Uterus (tissue), 4 donors: Measurements from ENCODE around the gene CPLANE1. TPM values are rescaled to one million over a fixed set of nuclear protein-coding genes. Genes with fewer than 3 reads are reported as not detected.

Experiments
- DNase-seq, 2 donors: peaks; one replicate each; pipeline ENCODE4 v3.0.0-alpha.2; 2019 to 2020
- H3K27ac ChIP-seq, 2 donors: fragments of 200-600 bp; sonication (generic); 1 replicate in 1 of 2; 2 replicates in 1 of 2; pipeline ENCODE4 v1.5.1; 2016 to 2018
- H3K27me3 ChIP-seq, 2 donors: fragments of 200-600 bp; sonication (generic); one replicate each; pipeline ENCODE4 v1.5.1; 2018 to 2019; ENCODE audit warnings: control low read depth in 1 of 2
- H3K36me3 ChIP-seq, 2 donors: fragments of 200-600 bp; sonication (generic); one replicate each; pipeline ENCODE4 v1.5.1; 2019; ENCODE audit warnings: control low read depth in 1 of 2
- H3K4me1 ChIP-seq, 2 donors: fragments of 200-600 bp; sonication (generic); one replicate each; pipeline ENCODE4 v1.5.1; 2018 to 2019; ENCODE audit warnings: control low read depth in 1 of 2
- H3K4me3 ChIP-seq, 2 donors: fragments of 200-600 bp; sonication (generic); 1 replicate in 1 of 2; 2 replicates in 1 of 2; pipeline ENCODE4 v1.5.1; 2018 to 2019; ENCODE audit warnings: mild to moderate bottlenecking in 1 of 2
- H3K9me3 ChIP-seq, 2 donors: fragments of 200-600 bp; sonication (generic); one replicate each; pipeline ENCODE4 v1.5.1; 2019; ENCODE audit warnings: control low read depth in 1 of 2
- CTCF ChIP-seq, 4 experiments: fragments of 200-600 bp in 2 of 4; fragments of 450-650 bp in 2 of 4; sonication (generic) in 2 of 4; IDR thresholded peaks; one replicate each; pipeline ENCODE4 v1.5.1; 2016 to 2019; ENCODE audit warnings: antibody characterized with exemption in 4 of 4, mild to moderate bottlenecking in 2 of 4, moderate library complexity in 1 of 4
- POLR2A ChIP-seq, 2 donors: fragments of 450-650 bp; IDR thresholded peaks; one replicate each; pipeline ENCODE4 v1.6.1; 2016; ENCODE audit warnings: antibody characterized with exemption in 2 of 2, mild to moderate bottlenecking in 1 of 2, moderate library complexity in 1 of 2
- intact Hi-C: fragments of 100-400 bp; cut with DNase I; formaldehyde crosslinking; loops from one replicate; pipeline ENCODE4 v1.15.1; 2023; ENCODE audit warnings: low total_unique reads
- total RNA-seq, 4 donors: library from RNA; depleted of rRNA in 3 of 4; stranded (reverse); fragments of >200 nt in 3 of 4; gene quantifications; one replicate each; pipeline versions ENCODE4 v1.1.0 to v1.2.4, GENCODE V29; 2014 to 2023
- donor health status: DM: yes; HTN: yes; CAD: no.

CPLANE1 gene
- total RNA-seq, 4 donors from 2014 or later: 22.4 to 68.2 (median 35.9) TPM

DNA sequence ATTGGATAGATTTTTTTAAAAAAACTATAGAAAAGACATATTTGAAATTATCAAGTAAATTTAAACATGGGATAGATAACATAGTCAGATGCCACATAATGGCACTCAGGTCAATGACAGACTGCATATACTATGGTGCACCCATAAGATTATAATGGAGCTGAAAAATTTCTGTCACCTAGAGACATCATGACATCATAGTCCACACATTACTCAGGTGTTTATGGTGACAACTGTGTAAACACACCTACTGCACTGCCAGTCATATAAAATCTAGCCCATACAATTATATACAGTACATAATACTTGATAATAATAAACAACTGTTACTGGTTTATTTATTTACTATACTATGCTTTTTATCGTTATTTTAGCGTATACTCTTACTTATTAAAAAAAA lies 58.6 kb downstream of the CPLANE1 start:
- intact Hi-C loops: no loop called here
- Histone ChIP-seq H3K36me3 (peaks cover 0 to 5% of the 10 kb centered on the region in 2 donors), H3K4me1 (no peaks in the 10 kb centered on the region), H3K9me3 (no peaks in the 10 kb centered on the region), H3K27ac (no peak overlapping the region), H3K4me3 (no peak overlapping the region), H3K27me3 (no peaks in the 10 kb centered on the region)
- DNase-seq: no peak
- TF ChIP-seq POLR2A (IDR thresholded peaks at IDR 0.05) (no peak), CTCF (IDR thresholded peaks at IDR 0.05) (no peak)

GRCh38 chr5:37189355-37189754 lies 59.8 kb downstream of the CPLANE1 start:
- Histone ChIP-seq H3K4me1 (no peaks in the 10 kb centered on the region), H3K9me3 (no peaks in the 10 kb centered on the region), H3K27me3 (no peaks in the 10 kb centered on the region), H3K27ac (no peak overlapping the region), H3K36me3 (peaks cover 0 to 5% of the 10 kb centered on the region in 2 donors), H3K4me3 (no peak overlapping the region)
- TF ChIP-seq POLR2A (IDR thresholded peaks at IDR 0.05) (no peak), CTCF (IDR thresholded peaks at IDR 0.05) (no peak)
- intact Hi-C loops: no loop called here
- DNase-seq: no peak

DNA sequence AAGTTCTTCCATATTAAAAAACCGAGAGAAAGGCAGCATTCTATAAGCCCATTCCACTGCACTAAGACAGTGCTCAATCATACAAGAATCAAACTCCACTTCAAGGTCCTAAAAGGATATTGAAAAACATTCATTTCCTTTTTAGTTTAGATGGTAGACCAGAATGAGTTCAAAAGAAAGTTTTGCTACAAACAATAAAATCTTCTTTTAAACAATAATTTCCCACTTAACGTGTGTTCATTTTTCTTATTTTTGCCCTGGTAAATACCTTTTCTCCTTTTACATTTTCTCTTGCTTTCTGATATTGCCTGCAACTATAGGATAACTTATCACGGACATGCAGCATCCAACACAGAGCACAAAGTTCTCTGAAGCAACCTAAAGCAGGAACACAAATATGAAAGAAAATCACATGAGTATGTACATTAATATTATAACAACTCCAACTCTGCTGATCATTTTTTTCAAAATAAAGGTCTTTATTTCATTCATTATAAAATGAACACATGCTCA lies 61.7 kb downstream of the CPLANE1 start:
- no peak for DNase-seq

DNA sequence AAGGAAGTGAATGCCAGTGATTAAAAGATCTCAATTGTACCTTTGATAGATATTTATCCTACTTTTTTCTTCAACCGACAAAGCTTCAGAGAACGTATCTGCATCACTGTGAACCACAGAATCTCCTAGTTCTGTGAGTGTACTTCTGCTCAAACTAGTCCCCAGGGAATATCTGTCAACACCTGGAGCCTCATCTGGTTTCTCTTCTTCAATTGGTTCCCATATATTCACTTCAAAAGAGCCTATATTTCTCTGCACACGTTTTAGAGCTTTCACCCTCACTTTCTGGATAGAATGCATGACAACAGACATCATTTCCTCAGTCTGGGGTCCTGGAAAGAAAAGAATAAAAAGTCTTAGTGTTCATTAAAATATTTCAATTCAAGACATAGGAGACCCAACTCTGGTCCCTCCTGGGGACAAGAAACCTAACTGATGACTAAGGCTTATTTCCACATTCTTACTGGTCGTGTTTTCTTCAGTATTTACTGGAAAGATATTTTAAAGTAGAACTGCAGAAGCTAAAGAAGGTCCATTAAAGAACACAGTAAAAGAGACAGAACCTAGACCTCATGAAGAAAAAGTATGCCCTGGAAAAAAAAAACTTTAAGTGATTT lies 64.3 kb downstream of the CPLANE1 start:
- Histone ChIP-seq H3K27ac (no peak overlapping the region), H3K36me3 (peaks cover 0 to 5% of the 10 kb centered on the region in 2 donors), H3K27me3 (no peaks in the 10 kb centered on the region), H3K4me1 (no peaks in the 10 kb centered on the region), H3K4me3 (no peak overlapping the region), H3K9me3 (no peaks in the 10 kb centered on the region)
- intact Hi-C loops: no loop called here
- DNase-seq: no peak
- TF ChIP-seq CTCF (IDR thresholded peaks at IDR 0.05) (no peak), POLR2A (IDR thresholded peaks at IDR 0.05) (no peak)

More for the DNA sequence above, 61.7 kb downstream of the CPLANE1 start:
- Histone ChIP-seq H3K27ac (no peak overlapping the region), H3K36me3 (peaks cover 0 to 5% of the 10 kb centered on the region in 2 donors), H3K9me3 (no peaks in the 10 kb centered on the region), H3K4me3 (no peak overlapping the region), H3K4me1 (no peaks in the 10 kb centered on the region), H3K27me3 (no peaks in the 10 kb centered on the region)
- intact Hi-C loops: no loop called here
- TF ChIP-seq POLR2A (IDR thresholded peaks at IDR 0.05) (no peak), CTCF (IDR thresholded peaks at IDR 0.05) (no peak)

DNA sequence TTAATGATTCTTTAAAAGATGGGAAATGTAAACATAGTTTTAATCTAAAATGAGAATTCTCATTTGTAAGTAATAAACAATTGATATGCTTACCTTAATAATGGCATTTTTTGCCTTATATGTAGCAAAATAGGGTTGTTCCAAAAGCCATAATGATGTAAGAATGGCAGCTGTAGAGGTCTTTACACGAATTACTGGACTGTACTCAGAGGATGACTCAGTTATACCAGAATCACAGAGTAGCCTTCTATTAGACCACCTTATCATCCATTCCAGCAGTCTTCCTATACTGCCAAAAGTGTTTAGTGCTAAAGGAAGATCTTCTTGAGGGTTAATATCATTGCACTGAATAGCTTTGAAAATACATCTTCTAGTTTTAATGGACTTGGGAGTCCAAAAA lies 66.5 kb downstream of the CPLANE1 start:
- H3K36me3 ChIP-seq: peaks cover 0 to 3% of the 10 kb centered on the region in 2 donors
- no peak overlapping the region for H3K27ac ChIP-seq
- H3K4me3 ChIP-seq: no peak overlapping the region
- TF ChIP-seq POLR2A (IDR thresholded peaks at IDR 0.05) (no peak), CTCF (IDR thresholded peaks at IDR 0.05) (no peak)
- intact Hi-C loops: no loop called here
- no peak for DNase-seq
- no peaks in the 10 kb centered on the region for H3K4me1 ChIP-seq
- H3K27me3 ChIP-seq: no peaks in the 10 kb centered on the region
- H3K9me3 ChIP-seq: no peaks in the 10 kb centered on the region
